Cardiac septum (tissue), 1 donor: ENCODE measurements around the gene KLHL2. TPM values are rescaled to one million over a fixed set of nuclear protein-coding genes. Genes with fewer than 3 reads are reported as not detected.
"Not testable (repeated sequence)": the region's sequence is repeated elsewhere in the genome, so short reads cannot be mapped to it uniquely, and the experiment has no call there.

Experiments used
- DNase-seq: peaks from one replicate; pipeline ENCODE4 v3.0.0-alpha.2; 2020; ENCODE audit warnings: low spot score
- intact Hi-C: fragments of 100-400 bp; cut with DNase I; formaldehyde crosslinking; loops from one replicate; pipeline ENCODE4 v1.14.0; 2022
- long read RNA-seq: library from polyadenylated mRNA; unstranded; transcript quantifications from one replicate; pipeline ENCODE4 v2.0.0, GENCODE V29; 2021
- total RNA-seq: library from RNA; stranded (reverse); fragmentation: NEBNext Ultra II Directional; extraction: Animal tissue kit (Norgen Biotek cat#: 25700); gene quantifications from one replicate; pipeline ENCODE4 v1.2.1, GENCODE V29; 2021
- donor health status: DM: no; HTN: no; CAD: no.

KLHL2 gene, protein sequence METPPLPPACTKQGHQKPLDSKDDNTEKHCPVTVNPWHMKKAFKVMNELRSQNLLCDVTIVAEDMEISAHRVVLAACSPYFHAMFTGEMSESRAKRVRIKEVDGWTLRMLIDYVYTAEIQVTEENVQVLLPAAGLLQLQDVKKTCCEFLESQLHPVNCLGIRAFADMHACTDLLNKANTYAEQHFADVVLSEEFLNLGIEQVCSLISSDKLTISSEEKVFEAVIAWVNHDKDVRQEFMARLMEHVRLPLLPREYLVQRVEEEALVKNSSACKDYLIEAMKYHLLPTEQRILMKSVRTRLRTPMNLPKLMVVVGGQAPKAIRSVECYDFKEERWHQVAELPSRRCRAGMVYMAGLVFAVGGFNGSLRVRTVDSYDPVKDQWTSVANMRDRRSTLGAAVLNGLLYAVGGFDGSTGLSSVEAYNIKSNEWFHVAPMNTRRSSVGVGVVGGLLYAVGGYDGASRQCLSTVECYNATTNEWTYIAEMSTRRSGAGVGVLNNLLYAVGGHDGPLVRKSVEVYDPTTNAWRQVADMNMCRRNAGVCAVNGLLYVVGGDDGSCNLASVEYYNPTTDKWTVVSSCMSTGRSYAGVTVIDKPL
- 13.1 TPM for total RNA-seq
- long read RNA-seq, transcript KLHL2-201 (15 exons, 3,134 nt): major isoform, 14 of 21 reads
- long read RNA-seq, partial matches to known transcripts: 2 of 21 reads
- long read RNA-seq, other reads (novel, unspliced or antisense): 5 of 21 reads

DNA sequence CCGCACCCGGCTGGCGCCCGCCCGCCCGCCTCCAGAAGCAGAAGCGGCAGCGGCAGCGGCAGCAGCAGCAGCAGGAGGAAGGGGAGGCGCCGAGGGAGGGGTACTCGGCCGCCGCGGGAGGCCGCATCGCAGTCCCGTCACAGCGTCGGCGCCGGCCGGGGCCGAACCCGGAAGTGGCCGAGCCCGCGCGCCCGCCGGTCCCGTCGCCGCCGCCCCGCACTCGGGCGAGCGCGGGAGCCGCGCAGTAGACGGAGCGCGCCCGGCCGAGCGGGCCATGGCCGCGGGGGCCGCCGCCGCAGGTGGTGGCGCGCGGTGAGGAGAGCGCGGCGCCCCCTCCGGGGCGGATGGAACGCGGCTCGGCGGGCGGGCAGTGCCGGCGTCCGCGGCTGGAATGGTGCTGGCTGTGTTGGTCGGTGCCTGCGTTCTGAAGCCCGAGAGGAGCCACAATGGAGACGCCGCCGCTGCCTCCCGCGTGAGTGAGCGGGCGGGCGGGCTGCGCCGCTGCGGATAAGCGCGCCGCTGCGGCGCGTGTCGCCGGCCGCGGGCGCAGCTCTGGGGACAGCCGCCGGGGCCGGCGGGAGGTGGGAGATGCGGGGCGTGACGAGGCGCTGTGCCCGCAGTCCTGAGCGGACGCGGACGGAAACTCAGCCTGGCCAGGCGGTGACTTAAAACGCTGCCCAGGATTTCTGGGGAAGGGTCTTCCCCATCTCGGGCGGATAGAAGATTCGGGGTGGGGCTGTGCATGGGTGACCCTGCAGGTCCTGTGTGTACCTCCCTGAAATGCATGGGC lies at the start of gene KLHL2:
Gene KLHL2, plus strand, starts transcription at position 131 of the 790 bp plus-strand sequence. Its CDS starts 316 bp downstream, at position 447.
- intact Hi-C loops: loop anchor here (1.0 to 5.0 kb wide), 2 partner anchors 95 to 120 kb away; partner anchors contain the start of genes MSMO1 and TMEM192
- DNase-seq: peak; percentile 94

DNA sequence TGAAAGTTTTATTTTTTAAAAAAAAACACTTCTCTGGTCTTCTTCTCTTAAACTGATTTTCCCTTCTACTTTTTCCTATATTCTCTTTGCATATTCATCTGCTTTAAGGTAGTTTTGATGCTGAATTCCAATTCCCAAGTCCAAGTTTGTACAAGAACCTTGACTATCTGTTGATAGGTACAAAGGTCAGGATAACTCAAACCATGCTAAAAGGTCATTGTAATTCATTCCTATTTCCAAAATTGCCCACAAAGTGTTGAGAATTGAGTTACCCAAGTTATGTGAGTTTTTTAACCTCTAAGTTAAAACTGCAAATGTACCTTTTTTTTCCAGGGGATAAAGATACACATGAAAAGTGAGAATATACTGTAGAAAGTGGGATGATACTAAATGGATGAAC lies 48.6 kb upstream of the KLHL2 start:
- intact Hi-C loops: no loop called here
- DNase-seq: no peak

DNA sequence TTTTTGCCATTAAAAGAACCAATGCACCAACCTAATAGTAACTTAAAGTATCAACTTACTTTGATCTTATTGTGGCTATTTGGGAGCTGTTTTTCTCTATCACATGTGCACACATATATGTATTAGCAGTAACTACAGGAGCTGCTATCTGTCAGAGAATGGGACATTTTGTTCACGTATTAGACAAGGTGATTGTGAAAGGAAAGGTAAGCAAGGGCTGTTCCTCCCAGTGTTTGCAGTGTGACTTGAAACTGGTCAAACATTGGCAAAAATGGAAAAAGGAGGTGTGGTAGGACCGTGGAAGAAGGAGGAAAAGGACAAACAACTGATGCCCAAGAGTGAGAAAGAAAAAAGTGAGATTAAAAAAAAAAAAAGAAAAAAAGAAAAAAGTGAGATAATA lies 43.1 kb upstream of the KLHL2 start:
- intact Hi-C loops: no loop called here
- DNase-seq: no peak

DNA sequence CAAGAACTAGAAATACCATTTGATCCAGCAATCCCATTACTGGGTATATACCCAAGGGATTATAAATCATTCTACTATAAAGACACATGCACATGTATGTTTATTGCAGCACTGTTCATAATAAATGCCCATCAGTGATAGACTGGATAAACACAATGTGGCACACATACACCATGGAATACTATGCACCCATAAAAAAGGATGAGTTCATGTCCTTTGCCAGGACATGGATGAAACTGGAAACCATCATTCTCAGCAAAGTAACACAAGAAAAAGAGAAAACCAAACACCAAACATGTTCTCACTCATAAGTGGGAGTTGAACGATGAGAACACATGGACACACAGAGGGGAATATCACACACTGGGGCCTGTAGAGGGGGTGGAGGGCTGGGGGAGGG lies 40.5 kb upstream of the KLHL2 start:
- intact Hi-C loops, DNase-seq: not testable (repeated sequence)

DNA sequence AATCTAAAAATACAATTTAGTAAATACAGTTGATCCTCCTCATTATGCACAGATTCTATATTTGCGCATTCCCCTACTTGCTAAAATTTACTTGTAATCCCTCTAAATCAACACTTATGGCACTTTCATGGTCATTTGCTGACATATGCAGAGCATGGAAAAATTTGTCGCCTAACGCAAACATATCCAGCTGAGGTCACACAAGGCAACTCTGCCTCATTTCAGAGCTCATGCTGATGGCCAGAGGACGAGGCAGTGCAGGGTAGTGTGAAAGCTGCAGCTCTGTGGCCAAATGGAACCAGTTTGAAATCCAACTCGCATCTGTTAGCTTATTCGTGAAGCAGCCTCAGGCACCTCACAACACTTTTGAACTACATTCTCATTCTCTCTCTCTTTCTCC lies 39.7 kb upstream of the KLHL2 start:
- no peak for DNase-seq
- intact Hi-C loops: no loop called here

DNA sequence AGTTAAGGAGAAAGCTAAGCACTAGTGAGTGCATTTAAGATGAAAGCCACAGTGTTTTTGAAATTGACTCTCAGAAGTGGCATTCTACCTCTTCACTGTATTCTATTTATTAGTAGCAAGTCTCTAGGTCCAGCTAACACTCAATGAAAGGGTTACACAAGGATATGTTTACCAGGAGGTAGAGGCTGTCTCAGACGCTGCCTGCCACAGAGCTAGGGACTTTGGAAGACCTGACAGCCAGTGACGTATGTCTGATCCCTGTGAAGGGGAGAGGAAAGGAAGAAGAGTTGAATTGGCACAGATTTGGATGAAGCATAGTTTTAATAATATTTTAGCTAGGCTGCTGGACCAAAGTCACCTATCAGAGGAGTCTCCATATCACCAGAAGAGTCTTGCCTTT lies 36.5 kb upstream of the KLHL2 start:
- DNase-seq: no peak
- intact Hi-C loops: no loop called here

DNA sequence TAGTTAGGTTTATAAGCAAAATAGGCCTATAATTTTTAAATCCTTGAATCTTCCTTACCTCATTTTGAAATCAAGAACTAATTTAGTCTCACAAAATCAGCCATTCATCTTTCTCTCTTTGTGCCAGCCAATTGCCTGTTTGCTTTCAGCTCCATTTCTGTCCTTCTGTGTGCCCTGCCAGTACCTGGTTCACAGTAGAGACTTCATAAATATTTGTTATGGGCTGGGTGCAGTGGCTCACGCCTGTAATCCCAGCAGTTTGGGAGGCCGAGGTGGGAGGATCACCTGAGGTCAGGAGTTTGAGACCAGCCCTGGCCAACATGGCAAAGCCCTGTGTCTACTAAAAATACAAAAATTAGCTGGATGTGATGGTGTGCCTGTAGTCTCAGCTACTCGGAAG lies 31.9 kb upstream of the KLHL2 start:
- DNase-seq, intact Hi-C loops: not testable (repeated sequence)

DNA sequence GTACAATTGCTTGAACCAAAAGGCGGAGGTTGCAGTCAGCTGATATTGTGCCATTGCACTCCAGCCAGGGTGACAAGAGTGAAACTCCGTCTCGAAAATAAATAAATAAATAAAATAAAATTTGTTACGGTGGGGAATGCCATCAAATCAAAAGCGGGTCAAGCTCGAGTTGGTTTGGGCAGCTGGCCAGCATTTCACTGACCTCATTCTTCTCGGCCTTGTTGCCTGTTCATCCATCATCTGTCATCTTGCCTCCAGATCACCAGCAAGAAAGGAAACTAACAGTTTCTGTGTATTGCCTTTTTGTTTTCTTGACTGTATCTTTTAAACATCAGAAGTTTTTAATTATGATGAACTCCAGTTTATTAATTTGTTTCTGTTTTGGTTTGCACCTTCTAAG lies 31.5 kb upstream of the KLHL2 start:
- no peak for DNase-seq
- intact Hi-C loops: no loop called here

DNA sequence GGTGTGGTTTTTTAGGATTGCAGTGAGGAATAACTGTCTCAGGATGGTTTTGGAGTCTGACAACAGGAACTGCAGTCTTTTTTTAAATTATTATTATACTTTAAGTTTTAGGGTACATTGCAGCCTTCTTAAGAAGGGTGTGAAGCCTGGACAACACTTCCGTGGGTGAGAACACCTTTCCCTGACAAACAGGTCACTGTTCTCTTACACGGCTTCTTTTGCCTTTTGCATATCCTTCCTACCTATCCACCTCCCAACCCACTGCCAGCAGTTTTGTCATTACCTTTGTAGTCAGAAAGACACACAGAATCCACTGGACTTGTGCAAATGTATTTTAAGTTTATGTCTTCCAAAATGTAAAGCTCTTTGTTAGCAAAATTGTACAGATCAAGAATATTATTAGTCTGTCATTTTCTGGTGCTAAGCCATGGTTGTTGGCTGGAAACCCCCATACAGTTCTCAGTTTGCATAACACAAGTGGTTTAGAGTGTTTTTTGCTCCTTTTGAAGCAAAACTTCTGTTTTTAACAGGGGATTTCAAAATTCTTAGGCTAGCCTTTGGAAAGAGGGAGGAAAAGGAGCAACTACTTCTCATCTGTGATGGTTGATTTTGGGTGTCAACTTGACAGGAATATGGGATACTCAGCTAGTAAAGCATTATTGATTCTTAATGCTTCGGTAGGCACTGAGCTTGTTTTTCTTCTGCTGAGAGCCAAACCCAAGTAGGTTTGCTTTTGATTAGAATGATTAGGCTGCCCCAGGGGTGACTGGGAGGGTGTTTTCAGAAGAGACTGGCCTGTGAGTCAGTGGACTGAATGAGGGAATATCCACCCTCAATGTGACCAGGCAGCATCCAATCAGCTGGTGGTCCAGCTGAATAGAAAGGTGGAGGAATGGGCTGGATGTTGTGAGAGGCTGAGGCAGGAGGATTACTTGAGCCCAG lies 29.4 kb upstream of the KLHL2 start:
- no peak for DNase-seq

DNA sequence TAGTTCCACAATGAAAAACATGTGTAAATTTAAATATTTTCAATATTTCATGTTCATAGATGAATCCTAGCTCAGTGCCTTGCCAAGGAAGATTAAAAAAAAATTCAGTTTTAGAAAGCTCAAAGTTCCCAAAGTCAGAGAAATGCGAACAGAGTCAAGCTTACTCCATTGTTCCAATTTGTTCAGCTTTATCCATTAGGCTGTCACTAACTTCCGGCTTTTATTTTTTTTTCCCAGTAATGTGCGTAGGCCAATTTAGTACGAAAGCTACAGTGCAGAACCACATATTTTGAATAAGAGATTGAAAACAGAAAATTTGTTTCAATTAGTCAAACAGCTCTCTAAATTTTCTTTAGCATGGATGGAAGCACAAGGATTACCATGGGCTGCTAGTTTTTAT lies 23.1 kb upstream of the KLHL2 start:
- intact Hi-C loops: no loop called here
- no peak for DNase-seq

More for the DNA sequence above, 29.4 kb upstream of the KLHL2 start:
- intact Hi-C loops: no loop called here

DNA sequence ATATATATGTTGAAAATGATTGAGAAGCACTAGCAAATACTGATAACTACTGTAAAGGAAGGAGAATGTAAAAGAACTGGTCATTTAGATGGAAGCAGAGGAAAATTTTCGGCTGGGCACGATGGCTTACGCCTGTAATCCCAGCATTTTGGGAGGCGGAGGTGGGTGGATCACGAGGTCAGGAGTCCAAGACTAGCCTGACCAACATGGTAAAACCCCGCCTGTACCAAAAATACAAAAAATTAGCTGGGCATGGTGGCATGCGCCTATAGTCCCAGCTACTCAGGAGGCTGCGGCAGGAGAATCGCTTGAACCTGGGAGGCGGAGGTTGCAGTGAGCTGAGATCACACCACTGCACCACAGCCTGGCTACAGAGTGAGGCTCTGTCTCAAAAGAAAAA lies 22.4 kb upstream of the KLHL2 start:
- DNase-seq, intact Hi-C loops: not testable (repeated sequence)

DNA sequence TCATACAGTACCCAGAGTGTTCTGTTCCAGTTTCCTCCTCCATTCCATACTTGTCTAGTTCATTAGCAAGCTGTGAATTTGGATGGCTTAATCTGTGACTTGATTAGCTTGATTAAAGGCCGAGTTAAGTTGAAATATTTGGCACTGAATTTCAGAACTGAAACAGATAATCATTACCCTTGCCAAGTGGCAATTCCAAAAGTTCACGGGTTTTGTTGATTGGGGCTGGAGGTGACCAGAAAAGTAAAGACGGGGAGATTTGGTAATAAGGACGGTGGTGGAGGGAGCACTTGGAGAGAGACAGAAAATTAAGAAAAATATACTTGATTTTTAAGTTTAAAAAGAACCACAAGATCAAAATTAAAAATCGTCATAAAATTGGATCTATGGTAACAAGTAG lies 21.9 kb upstream of the KLHL2 start:
- no peak for DNase-seq
- intact Hi-C loops: no loop called here

DNA sequence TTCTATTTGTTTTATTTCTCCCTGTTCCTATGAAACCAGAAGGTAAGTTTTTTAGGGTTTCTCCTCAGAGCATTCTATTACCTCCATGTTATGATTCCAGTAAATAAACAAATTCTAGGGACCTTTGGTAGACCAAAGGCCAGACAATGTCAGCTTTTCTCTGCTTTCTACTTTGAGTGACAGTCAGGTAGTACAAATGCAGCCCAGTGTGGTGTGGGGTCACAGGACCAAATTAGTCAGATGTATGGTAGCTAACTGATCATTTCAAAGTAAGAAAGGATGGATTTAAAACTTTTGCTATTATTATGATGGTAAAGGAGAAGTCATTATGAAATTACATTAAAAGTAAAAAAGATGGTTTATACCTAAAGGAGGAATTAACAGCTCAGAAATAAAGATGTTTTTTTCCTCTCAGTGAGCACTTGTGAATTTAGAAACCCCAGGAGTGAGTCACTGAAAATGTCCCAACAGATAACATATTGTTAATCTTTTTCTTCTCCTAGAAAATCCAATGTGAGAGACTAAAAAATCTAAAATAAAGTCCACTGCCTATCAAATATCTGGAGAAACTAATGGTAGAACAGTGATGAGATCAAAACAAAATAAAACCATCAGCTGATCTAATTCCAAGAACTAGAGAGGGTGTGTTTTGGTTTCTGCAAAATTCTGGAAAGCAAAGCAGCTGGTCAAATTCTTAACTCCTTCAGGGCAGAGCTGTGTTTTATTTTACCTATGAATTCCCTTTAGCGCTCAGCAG lies 16.6 kb upstream of the KLHL2 start:
- intact Hi-C loops: no loop called here
- no peak for DNase-seq

DNA sequence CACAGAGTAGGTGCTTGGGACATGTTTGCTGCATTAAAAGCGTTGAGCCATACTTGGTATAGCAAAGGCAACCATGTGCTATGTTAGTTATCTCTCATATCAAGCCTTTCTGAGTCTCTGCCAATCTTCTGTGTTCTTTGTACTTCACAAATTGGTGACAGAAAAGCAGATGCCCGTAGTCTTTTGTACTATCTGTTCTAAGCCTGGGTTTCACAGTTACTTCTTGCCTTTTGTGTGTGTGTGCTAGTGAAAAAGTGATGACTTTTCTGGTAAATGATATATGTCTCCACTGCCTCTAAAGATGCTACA lies 16.1 kb upstream of the KLHL2 start:
- DNase-seq: no peak
- intact Hi-C loops: no loop called here

DNA sequence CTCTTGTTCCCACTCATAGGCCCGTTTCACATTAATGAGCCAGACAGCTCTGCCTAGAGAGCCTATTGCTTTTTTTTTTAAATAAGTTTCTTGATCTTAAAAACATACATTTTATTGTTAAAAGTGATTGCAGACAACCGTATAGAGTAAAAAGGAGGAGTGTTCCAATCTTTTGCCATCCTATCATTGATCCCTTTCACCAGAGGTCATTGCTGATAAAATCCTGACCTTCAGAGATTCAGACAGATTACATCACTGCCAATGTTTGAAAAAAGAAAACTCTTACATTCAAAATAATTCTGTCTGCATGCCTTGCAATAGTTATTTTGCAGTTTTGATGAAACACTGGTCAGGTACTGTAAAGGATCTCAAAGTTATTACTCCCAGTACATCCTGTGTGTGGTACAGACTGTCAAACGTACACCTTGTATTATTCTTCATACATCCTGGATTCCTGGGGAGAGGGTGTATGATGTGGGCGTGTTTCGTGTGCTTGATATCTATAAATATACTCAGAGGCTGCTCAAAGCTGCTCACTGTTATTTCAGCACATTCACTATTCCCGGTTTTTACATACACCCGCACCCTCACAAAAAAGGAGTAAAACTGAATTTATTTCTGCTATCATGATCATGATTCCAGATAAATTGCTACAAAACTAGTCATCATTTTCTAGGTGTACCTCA lies 15.4 kb upstream of the KLHL2 start:
- intact Hi-C loops: no loop called here
- DNase-seq: no peak

DNA sequence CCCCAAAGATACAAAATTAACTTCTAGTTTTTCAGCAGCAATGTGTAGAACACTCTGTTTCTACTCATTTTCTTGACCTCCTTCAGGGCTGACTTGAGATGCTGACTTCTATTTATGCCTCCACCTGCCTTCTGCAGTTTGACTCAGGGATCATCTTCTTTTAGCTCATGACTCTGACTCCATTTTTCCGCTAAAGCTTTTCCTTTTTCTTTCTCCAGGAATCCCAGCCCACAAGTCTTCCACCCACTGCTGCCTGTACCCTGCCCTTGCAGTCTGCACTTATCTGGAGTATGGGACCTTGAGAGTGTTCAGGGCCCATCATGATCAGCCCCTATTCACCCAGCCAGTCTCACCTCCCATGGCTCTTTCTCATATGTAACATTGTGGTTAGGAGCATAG lies 14.9 kb upstream of the KLHL2 start:
- intact Hi-C loops: no loop called here
- no peak for DNase-seq

DNA sequence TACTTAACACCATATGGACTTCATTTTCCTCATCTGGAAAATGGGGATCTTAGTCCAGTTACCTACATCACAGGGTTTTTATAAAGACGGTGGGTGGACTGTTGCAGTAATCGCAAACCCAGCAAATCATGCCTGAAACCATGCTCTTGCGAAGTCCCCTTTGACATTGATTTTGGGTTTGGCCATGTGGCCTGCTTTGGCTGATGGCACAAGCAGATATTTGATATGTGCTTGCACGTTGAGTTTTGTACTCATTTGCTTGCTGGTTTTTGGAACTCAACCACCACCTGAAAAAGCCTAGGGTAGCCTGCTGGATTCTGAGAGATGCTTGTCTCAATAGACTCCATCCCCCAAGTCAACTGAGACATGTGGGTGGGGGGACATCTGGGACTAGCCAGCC lies 14.4 kb upstream of the KLHL2 start:
- DNase-seq: no peak
- intact Hi-C loops: no loop called here

DNA sequence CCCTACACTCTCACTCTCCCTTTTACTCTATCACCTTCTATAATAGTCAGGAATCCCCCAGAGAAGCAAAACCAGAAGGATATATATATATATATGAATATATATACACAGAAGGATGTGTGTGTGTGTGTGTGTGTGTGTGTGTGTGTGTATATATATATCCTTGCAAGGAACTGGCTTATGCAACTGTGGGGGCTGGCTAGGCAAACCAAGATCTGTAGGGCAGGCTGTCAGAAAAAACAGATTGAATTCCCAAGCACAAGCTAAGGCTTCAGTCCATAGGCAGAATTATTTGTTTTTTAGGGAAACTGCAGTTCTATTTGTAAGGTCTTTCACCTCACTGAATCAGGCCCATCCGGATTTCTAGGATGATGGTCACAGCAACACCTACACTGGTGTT lies 13.0 kb upstream of the KLHL2 start:
- intact Hi-C loops: no loop called here
- DNase-seq: no peak
